GM19452 (cell line): ENCODE data around the gene CDH23.

Source experiments
- ATAC-seq: cut with Tn5 transposase; IDR thresholded peaks from one replicate; pipeline ENCODE4 v1.9.1; 2021; ENCODE audit not compliant: unreplicated experiment

Gene CDH23

DNA sequence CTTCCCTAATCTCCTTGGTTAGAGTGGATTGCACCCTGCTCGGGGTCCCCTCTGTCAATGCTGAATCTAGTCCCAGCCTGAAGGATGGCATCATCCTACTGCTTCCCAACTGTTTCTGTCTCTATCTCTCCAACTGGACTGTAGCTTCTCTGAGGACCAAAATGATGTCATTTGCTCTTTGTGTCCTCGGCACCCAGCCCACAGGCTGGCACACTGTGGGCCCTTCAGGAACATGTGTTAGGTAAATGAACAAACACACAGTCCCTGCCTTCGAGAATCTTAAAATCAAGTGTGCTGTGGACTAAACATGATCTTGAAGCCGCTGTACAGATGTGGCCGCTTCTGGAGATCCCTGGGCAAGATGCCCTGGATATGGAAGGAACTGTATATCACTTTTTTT, 5.0 kb upstream of the CDH23 start:
- ATAC-seq = no peak

DNA sequence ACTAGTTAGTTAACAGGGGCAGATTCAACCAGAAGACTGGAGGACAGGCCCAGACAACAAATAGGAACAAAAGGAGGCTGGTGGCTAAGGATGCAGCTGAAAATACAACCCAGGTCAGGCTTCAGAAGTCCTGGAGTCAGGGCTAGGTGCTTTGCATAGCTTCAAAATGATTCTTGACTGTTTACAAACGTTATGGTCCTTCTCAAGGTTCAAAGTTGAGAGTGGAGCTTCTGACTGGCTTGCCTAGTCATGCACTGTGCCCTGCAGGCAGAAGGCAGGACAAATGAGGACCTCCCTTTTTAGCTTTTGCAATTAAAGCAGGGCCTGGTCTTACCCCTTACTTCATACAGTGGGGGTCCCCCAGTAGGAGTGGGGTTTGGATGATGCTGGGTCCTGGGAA, 4.4 kb upstream of the CDH23 start:
- no peak for ATAC-seq

DNA sequence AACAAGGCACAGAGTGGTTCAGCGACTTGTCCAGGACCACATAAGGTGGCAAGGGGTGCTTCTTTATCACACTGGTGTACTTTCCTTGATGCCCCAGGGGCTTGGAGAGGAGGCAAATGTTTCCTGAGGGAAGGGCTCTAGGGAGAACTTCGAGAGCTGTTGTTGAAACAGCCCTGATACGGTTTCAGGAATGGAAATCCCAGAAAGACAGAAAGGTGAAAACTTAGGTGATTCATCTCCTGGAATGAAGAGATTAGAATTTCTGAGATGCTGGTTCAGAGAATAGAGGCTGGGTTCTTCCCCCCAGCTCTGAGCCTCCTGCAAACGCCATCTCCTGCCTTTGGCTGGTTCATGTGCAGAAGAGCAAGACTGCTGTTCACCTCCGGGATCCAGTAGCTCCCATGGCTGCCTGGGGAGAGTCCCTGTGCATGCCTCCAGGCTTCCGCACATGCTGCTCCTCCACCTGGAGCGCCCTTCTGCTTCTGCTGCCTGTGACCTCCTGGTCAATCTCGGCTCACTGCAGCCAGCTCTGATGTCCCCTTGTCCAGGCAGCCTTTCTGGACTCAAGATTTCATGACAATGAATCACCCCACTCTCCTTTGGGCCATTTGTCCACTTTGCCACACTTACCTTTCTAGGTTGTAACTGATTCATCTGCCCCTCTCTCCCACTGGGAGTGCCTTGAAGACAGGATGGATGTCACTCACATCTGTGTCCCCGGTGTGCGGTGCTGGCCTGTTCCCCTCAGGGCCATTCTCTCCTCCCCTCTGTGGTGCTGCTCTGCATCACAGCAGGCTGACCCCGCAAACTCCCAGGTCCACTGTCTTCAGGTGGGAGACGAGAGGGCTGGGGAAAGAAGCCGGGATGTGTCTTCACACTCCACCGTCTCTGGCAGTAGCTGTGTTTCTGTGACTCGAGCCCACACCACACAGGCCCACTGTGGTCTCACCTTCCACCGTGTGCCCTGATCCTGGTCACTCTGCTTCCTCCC, 3.6 kb upstream of the CDH23 start:
- ATAC-seq = no peak

DNA sequence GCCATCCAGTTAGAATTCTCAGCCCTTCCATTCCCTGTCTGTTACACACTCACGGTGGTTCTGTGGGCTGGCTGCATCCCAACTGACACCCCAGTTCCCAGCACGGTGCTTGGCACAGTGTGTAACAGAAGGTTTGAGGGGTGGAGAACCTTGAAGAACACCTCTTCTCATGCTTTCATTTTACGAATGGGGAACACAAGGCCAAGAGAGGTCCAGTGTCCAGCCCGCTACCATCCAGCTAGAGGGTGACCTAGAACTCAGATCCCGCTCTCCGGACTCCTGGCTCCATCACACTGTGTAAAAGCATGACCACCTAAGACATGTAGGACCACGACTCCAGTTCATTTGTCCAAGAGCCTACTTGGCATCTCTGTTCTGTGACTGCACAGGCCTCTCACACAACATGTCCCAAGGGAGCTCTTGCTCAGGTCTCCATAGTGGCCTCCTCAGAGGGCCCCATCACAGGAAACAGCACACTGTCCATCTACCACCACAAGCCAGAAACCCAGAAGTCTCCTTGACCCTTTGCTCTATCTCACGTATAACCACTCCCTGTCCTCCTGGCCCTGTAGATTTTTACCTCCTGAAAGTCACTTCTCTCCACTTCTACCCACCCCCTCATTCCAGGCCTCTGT, 2.8 kb upstream of the CDH23 start:
- no peak for ATAC-seq

DNA sequence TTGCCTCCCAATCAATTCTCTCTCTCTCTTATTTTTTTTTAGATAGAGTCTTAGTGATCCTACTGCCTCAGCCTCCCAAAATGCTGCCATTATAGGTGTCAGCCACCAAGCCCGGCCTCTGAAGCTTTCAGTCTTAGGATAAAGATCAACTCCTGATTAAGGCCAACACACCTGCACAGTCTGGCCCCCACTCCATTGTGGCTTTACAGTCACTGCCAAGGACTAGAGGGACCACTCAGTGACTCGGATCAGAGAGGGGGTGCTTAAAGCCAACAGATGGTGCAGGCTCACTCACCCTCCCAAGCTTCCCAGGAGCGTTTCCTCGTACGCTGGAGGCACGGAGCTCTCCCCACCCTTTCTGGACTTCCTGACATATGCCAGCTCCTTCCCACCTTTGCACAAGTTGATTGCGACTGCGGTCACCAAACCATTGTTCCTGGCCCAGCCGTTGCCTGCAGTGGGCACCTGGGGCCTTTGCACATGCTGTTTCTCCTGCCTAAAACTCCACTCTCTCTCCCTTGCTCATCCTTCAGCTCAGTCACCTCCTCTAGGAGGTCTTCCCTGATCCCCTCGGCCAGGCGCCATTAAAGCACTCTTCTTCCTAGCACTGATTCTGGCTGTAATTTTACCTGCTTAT, 1.7 kb upstream of the CDH23 start:
- no peak for ATAC-seq

DNA sequence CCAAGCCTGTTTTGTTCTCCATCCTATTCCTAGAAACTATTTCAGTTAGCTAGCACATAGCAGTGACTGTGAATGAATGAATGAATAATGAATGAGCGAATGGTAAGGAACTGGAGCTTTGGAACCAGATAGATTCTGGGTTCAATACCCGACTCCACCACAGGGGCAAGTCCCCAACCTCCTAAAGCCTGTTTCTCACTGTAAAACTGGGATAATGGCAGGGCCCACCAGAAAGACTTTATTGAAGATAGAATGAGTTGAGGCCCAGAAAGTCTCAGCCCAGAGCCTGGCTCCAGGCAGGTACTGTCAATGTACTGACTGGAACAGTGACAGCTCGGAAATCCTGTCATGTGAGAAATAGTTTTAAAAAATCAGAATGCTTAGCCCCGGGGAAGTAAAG, 1.1 kb upstream of the CDH23 start:
- ATAC-seq = no peak

DNA sequence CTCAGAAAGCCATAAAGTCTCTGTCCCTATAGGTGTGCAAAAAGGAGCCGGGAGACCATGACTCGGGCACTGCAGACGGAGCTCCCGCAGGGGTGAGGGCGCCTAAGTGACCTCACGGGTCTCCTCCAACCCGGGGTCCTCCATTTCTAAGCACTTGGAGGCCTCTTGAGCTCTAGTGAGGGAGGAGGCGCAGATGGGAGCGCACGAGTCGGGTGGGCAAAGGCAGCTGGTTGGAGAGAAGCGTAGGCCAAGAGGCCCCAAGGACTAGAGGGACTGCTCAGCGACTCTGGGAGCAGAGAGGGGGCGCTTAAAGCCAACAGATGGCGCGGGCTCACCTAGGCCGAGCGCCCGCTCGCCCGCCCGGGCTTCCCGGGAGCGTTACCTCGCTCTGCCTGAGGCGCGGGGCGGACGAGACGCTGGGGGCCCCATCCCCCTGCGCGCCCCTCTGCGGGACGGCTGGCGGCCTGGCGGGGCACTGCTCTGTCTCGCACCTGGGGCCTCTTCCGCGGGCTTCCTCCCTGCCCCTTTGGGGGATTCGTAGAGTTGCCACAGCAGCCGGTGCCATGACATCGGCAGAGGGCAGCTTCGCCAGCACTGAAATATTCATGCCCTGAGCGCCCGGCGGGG, 523 bp upstream of the CDH23 start:
- no peak for ATAC-seq

DNA sequence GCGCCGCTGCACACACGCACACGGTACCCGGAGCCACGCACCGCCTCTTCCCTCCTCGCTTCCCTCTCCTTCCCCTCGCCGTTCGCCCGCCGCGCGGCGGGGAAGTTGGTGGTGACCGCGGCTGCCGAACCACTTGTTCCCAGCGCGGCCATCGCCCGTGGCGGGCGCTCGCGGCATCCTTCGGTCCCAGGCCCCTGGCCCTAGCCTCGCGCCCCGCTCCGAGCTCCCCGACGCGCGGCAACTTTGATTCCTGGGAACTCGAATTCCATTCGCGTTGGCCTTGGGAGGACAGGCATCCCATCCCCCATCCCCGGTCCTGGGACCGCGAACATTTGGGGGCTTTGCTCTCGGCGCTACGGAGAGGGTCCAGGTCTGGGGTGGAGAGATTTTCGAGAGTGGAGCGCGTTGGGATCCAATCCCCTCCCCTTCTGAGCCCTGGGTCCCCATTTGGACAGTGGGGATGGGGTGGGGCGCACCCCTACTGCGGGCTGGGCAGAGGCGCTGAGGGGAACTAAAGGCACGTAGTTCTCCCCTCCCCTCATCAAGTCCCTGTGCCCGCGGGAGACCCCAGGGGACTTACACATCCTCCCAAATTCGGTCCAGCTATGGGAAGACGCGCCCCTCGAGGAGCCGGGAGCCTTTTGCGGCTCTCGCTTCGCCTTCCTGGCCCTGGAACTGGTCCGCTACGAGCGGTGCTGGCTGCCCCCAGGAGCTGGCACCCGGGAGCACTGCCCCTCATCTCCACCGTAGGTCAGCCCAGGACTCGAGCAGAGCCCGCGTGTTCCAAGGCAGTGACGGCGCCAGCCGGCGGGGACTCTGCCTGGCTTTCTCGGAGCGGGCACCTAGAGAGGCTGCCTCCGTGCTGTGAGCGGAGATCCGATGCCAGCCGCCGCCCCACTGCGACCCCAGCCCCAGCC, 834 bp downstream of the CDH23 start:
- no peak for ATAC-seq

DNA sequence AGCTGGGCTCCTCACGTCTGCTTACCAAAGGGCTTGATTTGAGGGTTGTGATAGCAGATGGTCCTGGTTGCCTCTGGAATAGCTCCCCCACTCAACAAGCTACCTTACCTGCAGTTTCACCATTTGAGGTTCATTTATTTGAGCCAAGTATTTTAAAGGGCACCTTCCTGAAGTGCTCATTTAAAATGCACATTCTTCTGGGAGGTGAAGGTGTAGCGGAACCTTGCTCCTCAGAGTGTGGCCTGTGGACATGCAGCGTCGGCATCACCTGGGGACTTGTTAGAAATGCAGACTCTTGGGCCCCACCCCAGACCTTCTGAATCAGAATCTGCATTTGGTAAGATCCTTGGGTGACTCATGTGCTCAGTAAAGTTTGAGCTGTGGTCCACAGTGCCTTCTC, 2.3 kb downstream of the CDH23 start:
- no peak for ATAC-seq

DNA sequence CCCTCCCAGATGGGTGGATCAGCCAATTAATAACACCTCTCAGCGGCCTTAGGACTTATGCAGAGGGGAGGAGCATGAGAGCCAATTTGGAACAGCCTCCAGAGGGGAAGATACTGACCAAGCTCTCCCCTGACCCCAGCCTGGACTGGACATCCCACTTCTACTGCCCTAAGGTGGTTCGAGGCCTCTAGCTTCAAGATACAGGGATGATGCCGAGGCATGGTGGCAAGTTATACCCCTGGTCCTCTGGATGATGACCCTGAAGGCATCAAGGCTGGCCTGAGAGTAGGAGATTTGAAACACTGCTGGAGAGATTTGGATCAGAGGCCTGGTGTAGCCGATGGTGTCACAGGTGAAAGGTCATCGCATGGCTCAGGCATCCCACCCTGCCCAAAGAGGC, 3.2 kb downstream of the CDH23 start:
- ATAC-seq = no peak

DNA sequence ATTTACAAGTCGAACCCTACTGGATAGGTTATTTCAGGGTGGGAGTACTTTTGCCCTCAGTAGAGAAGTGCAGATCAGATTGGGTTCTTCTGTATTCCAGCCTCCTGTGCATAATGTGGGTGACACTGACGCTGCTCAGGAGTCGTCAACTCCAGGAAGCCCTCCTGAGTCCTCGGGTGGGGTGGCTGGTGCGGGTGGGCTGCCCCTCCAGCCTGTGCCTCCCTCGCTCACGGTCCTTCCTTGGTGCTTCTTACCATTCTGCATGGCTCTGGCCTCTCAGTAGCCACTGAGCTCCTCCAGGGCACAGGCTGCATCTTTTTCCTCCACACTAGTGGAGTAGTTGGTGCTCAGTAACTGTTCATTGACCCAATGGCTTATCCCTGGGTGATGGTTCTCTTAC, 4.3 kb downstream of the CDH23 start:
- no peak for ATAC-seq

DNA sequence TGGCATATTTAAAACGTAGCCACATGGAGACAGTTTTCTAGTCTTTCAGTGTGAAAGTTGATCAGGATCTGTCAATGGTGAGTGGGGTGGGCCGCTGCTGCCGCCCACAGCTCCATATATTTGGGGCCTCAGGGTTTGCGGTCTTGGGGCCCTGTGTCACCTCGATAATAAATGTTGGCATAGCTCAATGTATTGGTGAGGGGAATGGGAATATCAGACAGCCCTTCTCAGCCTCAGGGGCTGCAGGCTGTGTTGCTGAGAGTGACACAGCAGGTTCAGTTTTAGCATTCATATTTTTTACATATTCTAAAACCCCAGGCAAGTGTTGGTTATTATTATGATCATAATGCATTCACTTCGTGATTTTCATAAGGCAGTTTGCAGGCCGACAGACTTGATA, 5.3 kb downstream of the CDH23 start:
- no peak for ATAC-seq

DNA sequence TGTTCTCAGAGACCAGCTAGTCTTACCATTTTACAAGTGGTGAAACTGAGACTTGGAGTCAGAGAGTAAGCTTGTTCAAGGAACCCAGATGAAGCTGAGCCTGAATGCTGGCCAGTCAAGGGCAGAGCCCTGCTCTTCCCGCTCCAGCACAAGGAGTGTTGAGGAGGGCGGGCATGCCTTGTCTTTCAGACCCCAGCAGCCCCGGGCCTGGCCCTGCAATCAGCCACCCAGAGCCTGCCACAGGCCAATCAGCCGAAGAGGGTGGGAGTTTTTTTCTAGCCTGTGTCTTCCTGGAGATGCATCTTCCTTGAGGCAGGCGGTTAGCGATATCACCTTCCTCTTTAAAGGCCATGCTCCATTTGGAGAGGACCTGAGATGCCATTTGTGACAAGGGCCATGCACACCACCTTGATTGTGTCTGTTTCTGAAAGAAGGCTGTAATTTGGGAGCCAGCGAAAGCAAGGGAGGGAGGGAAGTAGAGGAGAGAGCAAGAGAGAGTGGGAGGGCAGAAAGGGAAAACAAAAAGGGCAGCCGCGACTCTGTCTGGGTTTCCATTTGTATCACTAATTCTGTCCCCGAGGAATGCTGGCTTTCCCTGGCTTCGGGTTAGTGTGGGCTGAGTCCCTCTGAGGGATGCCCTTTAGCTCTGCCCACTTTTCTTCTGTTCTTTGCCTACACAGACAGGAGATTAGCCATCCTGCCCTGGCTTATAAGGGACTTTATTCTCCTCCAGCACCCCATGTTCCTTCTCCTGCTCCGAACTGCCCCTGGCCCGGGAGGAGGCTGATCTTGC, 8.0 kb downstream of the CDH23 start:
- no peak for ATAC-seq

DNA sequence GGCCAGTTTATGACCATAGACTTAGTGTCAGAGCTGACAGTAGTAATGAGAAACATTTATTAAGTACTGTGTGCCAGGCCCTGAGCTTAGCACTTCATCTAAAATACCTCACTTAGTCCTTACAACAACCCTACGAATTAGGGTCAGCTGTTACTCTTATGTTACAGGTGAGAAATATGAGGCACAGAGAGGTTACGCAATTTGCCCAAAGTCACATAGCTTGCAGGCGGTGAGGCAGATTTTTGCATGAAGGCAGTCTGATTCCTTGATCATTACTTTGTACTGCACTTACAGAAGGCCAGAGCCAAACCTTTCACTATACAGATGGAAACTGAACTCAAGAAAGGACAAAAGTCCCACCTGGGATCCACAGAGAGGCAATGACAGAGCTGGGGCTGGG, 10.2 kb downstream of the CDH23 start:
- no peak for ATAC-seq

DNA sequence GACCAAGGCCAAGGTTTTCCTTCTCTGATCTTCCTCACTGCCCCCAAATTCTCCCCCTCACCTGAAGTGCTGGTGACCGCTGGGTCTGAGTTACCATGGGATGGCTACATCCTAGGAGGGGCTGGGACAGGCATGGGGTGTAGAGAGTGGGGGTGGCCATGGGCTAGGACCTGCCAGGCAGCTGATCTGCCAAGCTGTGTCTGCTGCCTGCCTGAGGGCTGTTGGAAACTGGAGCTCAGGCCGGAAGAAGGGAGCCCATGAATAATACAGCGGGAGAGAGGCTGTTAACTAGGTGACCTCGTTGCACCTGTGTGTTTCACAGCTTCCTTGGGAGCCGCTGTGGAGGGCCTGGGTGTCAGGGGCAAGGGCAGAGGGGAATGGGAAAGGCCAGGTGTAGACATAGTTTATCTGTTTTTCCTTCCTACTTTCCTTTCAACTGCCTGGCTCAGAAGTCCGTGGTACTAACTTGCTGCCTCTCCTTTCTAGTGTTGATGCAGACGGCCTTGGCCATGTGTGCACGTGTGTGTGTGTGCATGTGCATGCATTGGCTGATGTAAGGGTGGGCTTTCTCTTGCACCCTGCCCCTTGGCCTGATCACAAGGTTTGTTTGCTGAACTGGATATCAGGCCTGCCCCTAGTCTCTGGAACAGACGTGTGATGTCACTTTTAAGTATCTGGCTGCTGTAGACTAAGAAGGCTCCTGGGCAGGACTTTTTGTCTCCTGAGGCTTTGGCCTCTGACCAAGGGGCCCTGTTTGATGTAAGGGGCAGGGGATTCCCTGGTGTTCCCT, 11.9 kb downstream of the CDH23 start:
- ATAC-seq = no peak

DNA sequence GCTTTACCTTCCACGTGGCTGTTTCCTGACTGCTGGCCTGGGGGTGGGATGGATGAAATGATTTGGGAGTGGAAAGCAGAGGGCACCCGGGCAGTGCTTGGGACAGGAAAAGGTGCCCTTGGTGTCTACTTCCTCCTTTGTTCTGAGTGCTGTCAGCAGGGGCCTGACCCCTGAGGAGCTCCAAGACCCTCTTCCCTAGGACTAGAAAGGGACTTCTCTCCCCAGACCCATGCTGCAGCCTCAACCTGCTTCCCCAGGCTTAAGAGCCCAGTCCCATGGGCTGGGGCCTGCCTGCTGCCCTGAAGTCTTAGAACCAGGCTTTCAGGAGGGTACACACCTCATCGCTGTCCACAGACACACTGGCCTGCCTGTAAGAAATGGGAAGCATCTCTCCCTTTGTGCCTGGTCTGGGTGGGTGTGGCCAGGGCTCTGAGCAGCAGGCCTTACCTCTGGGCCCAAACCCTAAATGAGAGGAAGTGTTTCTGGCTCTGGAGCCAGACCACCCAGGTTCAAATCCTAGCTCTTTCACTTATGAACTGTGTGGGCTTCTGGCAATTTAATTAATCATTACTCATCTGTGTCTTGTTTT, 12.9 kb downstream of the CDH23 start:
- ATAC-seq = no peak

DNA sequence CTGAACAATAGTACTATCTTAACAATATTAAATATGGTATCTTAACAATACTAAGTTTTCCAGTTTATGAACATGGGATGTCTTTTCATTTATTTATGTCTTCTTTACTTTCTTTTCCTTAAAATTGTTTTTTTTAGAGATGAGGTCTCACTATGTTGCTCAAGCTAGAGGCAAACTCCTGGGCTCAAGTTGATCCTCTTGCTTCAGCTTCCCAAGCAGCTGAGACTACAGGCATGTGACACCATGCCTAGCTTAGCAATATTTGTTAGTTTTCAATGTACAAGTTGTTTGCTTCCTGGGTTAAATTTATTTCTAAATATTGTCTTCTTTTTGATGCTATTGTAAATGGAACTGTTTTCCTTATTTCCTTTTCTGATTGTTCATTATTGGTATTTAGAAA, 16.9 kb downstream of the CDH23 start:
- no peak for ATAC-seq

DNA sequence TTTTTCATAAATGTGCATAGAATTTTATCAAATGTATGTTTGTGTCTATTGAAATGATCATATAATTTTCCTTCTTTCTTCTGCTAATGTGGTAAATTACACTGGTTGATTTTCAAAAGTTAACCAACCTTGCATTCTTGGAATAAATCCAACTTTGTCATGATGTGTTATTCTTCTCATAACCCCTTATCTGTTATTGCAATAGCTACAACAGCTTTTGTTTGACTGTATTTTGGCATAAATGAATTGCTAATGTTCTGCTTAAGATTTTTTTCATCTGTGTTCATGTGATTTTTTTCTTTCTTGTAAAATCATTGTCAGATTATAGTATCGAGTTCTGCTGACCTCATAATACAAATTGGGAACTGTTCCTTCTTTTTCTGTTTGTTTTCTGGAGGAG, 17.6 kb downstream of the CDH23 start:
- no peak for ATAC-seq
